GM18511 (cell line): ENCODE measurements around the gene NKAIN4.
A peak's percentile ranks its signal among the peaks of the same experiment; 100 is the strongest.

Experiments used
- ATAC-seq: cut with Tn5 transposase; IDR thresholded peaks from one replicate; pipeline ENCODE4 v1.9.1; 2021; ENCODE audit warnings: mild to moderate bottlenecking, moderate library complexity; ENCODE audit not compliant: unreplicated experiment

Gene NKAIN4

DNA sequence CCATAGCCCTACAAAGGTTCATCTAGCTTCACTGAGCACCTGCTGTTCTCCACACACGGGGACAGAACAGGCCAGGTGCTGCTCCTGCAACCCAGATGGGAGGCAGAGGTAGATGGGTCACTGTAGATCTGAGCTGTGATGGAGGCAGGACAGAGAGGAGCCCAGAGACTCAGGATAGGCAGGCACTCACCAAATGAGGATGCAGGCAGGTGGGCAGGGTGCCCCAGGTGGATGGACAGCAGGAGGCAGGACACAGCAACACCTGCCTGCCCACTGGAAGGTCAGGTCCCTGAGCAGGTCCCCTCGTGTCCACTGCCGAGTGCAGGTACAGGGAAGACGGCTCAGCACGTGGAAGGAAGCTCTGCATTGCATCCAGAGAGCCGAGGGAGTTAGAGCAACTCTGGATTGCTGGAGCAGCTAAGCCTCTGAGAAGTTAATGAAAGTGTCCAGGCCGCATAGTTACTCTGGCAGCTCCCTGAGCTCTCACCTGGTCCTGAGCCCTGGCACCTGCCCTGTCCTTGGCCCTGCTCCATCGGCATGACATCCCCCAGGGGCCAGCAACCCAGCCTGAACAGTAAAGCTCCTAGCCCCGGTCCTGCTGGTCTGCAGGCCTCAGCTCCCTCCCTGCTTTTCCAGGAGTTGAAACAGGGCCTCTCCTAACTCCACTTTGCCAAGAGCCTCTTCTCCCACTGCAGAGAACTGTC is 33.4 kb downstream of the NKAIN4 start:
- ATAC-seq: no peak

DNA sequence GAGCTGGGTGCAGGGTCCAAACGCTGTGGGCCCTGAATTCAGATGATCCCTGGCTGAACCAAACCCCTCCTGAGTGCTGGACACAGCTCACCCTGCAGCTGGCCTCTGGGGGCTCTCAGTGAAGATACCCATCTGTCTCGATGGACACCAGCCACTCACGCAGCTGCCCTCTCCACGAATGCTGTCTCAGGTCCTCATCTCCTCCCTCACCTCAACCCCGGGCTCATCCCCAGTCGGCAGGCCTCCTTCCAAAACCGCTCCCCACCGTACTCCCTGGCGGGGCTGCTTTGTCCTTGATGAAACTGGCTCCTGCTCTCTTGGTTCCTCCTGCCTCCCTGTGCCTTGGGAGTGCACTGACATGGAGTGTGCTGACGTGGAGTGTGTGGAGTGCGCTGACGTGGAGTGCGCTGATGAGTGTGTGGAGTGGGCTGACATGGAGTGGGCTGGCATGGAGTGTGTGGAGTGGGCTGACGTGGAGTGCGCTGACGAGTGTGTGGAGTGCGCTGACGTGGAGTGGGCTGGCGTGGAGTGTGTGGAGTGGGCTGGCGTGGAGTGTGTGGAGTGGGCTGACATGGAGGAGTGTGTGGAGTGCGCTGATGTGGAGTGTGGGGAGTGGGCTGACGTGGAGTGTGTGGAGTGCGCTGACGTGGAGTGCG is 34.3 kb downstream of the NKAIN4 start:
- no peak for ATAC-seq

DNA sequence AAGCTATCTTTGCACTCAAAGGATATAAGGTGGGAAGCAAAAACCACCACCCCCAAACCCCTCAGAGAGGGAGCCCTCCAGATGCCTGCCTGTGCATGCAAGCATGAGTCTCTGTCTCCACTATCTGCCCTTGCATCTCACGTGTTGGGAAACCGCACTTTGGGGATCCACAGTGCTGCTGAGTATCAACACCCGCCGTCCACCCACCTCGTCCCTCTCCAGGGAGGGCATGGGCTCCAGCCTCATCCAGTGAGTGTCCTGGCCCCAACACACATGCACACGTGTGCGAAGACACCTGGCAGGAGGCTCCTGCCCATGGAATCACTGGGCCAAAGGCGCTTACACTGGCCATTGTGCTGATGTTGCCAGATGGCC is 34.8 kb downstream of the NKAIN4 start:
- no peak for ATAC-seq

DNA sequence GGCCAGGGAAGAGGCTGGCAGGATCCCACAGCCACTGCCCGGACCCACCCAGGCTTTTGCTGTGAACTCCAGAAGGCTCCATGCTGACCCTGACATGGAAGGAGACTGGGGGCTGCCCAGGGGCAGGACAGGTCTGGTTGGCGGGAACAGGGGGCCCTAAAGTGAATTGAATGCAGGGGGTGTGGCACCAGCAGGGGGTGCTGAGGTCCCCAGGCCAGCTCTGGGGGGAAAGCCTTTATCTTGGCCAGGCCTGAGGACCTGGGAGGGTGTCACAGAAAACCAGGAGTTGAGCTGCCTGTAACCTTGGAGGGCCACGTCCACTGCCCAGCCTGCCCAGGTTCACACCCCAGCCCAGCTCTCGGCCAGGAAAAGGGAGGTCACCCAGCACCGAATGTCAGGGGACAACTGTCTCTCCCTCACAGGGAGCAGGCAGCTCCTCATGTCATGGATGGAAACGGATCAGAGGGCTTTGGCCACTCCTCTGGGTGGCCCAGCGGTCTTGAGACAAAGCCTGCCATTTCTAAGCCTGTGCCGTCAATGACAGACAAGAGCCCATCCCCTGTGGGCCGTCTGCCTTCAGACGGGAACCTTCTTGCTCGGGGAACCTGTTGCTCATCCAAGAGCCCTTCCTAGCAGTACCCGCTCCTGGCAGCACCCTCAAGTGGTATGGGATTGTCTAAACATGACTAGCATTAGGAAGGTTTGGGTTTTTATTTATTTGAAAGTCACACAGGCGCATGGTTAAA is 35.4 kb downstream of the NKAIN4 start:
- ATAC-seq: no peak

DNA sequence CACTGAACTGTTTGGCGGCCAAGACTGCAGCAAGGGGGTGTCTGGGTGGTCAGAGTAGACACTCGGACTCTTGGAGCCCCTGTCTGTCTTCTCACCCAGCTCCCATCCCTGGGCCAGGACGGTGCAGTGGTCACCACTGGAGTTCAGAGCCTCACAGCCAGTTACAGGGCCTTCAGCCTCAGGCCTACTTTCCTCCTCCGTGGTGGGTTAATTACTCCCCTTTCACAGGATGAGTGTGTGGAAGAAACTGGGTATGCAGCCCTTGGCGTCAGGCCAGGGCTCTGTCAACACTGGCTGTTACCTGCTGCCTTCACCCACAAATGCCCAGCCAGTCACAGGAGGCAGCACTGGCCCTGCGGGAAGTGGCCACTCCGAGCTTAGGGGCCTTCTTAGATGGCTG is 36.6 kb downstream of the NKAIN4 start:
- ATAC-seq: no peak

DNA sequence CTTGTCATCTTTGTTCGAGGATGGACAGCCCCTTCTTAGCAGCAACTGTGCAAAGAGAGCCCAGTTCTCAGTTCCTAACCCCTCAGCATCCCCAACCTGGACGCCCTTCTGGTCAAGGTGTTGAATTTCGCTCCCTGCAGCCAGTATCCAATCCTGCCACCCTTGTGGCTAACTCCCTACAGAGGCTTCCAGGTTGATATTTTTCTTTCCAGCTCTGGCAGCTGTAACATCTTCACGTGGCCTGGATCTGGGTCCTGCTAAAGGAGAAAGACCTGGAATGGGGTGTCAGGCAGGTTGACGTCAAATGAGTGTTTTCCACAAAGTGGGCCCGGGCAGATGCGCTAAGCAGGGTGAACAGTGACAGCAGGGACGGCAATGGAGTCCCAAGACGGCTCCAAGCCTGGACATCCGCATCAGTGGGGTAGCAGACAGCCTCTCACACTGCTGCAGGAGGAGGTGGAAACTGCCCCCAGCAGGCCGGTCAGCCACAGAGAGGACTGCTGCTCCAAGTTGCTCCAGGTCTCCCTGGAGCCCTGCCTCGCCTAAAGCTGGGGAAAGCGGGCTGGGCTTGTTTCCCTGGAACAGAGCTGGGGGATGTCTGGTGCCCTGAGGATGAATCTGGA is 37.3 kb downstream of the NKAIN4 start:
- no peak for ATAC-seq

DNA sequence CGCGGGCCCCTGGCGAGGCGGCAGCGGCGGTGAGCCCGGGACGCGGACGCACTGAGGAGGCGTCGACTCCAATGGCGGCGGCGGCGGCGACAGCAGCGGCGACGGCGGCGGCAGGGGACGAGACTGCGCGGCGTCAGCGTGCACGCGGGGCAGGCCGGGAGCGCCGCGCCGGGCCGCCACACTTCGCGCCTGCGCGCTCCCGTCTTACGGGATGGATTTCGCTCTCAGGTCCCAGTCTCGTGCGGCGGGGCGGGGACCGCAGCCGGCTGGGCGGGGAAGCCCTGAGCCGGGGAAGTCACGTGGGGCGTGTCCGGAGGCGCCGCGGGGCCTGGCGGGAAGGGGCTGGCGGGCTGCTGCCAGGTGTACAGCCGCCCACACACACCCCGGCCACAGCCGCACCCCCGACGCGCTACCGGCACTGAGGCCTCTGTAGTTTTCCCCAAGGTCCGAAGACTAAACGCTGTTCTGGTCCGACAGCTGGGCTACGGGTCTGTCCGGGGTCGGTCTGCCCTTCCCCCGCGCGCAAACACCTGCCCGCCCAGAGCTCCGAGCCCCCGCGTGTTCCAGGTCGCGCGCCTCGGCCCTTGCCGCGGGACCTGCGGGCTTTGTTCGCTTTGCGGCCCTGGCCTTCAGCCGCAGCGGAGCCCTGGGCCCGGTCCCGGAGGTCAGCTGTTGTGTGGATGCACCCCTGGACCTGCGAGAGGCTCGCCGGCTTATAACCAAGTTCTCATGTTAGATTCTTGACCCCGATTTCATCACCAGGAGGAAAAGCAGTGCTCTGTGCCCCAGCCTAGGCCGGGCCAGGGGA is 38.0 kb downstream of the NKAIN4 start, which contains the start of gene YTHDF1:
TSS of gene YTHDF1 (minus strand) at position 91 of the 808 bp plus-strand sequence. CDS start 239 bp downstream, outside the sequence.
- peak; percentile 91 for ATAC-seq

DNA sequence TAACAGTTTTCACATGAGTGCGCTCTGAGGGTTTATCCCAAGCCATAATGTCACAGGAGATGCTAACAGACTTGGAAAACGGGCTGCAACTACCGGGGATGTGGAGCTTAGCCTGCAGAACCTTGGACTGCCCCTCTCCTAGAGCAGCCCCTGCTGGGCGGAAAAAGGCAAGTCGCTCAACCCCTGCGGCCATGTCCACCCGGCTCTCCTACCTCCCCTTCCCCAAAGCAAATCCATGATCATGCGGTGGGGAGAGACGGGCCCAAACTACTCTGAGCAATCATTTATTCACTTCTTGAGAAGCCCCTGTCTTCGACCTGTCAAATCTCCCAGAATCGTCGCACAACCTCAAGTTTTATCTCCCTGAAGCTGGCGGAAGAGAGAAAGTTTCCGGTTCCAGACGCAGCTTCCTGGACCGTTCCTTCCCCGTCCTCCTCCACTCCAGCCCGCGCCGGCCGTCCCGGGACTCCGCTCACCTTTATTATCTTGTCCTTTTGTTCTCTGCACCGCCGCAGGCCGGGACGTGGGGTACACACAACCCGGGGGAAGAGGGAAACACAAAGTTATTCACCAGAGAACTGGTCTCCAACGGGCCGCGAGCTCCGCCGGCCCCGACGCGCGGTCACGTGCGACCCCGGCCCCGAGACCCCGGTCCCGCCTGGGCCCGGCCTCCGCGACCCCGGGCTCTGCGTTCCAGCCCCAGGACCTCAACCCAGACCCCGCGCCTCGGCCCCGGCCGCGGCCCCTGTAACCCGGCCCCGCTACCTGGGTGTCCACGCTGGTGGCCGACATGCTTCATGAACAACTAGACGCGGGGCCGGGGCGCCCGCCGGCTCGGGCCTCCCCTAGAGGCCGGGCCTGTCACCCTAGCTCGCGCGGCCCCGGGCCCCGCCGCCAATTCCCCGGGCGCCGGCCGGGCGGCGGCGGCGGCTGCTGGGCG is 38.9 kb downstream of the NKAIN4 start:
- ATAC-seq: peak; percentile 41

DNA sequence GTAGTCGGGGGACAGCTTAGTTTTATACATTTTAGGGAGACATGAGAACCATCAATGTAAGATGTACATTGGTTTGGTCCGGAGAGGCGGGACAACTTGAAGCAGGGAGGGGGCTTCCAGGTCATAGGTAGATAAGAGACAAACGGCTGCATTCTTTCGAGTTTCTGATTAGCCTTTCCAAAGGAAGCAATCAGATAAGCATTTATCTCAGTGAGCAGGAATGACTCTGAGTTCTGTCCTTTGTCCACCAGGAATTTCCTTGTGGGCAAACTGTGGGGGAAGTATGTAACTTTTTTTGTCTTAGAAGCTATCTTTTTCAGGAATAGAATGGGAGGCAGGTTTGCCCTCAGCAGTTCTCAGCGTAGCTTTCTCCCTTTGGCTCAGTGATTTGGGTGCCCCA is 39.7 kb downstream of the NKAIN4 start:
- no peak for ATAC-seq

DNA sequence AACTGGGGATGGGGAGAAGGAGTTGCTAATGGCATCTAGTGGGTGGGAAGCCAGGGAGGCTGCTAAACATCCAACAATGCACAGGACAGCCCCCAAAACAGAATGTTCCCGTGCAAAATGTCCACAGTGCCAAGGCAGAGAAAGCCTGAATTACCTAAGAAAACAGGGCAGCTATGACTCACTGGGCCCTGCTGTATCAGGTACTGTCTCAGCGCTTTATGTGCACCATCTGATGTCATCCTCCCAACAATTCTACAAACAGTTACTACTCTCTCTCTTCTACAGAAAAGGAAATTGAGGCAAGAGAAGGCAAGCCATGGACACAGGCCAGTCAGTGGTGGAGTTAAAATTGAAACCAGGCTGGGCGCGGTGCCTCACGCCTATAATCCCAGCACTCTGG is 41.5 kb downstream of the NKAIN4 start:
- no peak for ATAC-seq

DNA sequence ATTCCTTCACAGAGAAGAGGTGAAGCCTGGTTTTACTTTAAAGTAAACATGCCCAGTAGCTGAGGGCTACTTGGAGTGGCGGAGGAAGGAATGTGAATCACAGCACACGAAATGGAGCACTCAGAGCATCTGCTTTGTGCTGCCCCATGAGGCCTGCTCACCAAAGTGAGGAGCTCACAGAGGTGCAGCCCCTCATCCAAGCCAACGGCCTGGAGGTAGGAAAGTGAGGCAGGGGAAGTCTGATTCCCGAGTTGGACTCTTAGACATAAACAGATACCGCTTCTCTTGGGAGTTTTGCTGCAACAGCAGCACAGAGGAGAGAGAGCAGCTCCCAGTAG is 41.9 kb downstream of the NKAIN4 start:
- ATAC-seq: no peak

DNA sequence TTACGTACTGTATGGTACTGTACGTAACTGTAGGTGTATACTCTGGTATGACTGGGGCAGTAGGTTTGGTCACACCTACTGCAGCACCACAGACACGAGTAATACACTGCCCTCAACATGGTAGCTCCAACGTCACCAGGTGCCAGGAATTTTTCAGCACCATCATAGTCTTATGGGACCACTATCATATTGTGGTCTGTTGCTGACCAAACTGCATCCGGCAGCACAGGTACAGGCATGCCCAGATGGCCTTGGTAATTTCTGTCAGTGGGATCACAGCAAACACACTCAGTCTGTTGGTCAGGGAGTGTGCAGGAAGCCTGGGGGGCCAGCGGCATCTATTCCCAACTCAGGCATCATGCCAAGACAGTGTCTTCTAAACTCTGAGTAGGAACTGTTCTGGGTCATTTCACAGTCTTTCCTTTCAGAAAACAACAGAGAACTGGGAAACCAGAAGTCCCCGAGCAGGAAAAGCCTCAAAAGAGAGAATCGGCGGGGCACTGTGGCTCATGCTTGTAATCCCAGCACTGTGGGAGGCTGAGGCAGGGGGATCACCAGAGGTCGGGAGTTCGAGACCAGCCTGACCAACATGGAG is 44.2 kb downstream of the NKAIN4 start:
- ATAC-seq: no peak

DNA sequence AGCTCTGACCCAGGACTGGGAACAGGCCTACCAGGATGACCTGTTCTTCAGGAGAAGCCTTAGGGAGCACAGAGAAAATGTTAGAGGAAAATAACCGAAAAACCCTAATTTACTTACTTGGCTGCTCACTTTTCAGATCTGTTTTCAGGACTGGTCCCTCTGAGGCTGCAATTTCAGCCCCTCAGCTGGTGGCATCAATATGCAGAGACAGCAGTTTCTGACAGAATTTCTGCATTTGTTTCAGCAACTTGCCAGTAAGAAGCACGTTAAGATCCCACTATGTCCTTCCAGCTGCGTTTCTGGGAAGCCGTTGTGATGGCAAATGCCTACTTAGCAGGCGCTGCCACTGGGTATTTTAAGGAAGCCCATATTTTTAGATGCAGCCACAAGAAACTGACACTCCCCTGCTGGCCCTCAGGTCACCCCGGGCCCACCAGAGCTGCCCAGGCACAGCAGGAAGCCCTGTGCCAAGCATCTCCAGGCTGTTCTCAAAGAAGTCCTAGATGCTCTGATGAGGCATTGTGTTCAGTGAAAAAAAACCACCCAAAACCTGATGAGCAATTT is 45.8 kb downstream of the NKAIN4 start:
- ATAC-seq: no peak

DNA sequence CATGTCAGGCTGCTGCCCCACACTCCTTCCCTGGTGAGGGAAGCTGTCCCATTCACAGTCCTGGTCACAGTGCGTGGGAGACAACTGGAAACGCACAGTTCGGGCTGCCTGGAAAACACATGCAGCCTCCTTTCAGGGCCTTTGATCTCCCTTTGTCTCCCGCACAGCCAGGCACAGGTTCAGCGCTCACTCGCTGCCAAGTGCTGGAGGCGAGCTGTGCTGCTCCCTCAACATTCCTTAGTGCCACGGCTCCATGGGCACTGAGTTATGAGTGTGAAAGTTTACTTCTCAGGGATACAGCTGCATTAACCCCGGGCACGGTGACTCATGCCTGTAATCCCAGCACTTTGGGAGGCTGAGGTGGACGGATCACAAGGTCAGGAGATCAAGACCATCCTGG is 47.4 kb downstream of the NKAIN4 start:
- no peak for ATAC-seq

DNA sequence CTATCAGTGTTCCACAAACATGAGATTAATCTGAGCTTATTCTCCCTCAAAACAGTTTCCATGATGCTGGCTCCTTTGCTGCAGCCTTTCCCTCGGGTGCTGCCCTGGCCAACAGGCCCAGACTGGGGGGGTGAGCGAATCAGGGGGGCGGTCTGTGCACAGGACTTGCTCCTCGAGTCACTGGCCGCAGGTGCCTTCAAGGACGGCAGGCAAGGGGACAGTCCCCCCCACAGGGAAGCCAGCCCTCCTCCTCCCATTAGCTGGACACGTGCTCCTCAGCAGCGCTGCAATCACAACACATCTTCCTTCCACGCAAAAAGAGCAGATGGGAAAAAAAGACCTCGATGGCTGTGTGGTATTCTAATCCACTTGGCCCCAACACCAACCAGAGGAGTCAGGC is 48.4 kb downstream of the NKAIN4 start:
- no peak for ATAC-seq

DNA sequence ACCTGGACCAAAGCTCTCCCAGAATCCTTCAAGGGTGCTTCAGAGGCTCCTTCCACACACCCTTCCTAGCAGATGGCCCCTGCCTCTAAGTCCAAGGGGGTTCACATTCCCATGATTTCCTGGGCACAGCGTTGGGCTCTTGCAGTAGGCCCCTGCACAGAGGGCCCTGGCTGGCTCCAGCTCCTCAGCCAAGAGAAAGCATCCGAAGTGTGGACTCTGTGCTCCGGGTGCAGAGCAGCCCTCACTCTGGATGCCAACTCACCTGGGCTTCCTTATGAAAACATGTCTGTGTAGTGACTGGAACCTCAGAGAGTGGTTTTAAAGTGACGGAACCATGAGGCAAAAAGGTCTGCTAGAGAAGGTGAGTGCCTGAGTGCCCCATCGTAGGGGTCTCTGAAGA is 49.9 kb downstream of the NKAIN4 start:
- no peak for ATAC-seq

DNA sequence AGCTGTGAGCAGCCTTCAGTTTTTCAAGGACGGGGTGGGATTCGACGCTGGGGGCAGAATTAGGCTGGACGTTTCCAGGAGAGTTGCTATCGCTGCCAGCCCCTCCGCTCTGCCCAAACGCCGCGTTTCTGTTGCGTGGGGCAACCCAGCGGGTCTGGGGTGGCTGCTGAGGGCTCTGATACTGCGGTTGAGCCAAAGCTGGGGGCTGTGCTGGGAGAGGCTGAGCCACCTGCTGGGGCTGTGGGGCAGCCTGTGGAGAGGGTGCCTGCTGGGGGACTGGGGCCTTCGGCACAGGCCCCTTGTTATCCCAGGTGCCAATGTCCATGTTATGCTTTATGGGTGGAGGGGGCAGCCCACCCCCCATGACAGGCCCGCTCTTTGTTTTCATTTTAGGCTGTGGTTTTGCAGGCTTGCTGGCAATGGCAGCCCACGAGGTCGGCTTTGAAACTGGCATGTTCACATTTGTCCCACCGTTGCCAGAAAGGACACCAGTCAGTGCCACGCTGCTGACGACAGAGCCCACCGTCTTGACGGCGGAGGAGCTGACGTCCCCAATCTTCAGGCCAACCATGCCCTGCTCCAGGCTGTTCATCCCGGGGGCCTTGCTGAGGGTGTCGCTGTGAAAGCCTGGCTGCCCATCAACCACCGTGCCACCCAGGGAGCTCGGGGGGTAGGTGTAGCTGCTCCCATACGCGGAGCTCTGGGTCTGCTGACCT is 51.3 kb downstream of the NKAIN4 start:
- no peak for ATAC-seq

DNA sequence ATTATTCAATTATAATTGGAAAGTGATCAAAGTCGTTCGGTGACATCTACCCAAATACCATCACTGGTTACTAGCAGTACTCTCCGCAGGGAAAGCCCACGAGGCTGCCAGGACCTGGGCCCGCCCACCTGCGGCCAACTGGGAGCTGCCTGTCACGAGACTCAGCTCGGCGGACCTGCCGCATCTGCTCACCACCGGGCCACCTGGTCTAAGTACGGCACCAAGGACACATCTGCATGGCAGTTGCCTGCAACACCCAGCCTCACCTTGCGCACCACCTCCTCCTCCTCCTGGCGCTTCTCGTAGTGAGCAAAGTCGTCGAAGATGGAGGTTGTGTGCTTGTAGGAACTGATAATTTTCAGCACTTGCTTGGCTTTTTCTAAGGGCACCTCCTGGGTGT is 52.2 kb downstream of the NKAIN4 start:
- ATAC-seq: no peak
